A549 (cell line): ENCODE data around the gene GRIP1.

Experiments
- CTCF ChIP-seq: fragments of >200 bp; sonication (Bioruptor Twin); formaldehyde crosslinking; IDR thresholded peaks from 3 replicates; pipeline ENCODE4 v1.5.1; 2016
- HDAC2 ChIP-seq: fragments of 200-600 bp; sonication (generic); IDR thresholded peaks from 2 replicates; pipeline ENCODE4 v1.6.1; 2016
- ZFP36 ChIP-seq: fragments of 450-650 bp; IDR thresholded peaks from 2 replicates; pipeline ENCODE4 v1.6.1; 2014; ENCODE audit warnings: borderline replicate concordance; ENCODE audit not compliant: partially characterized antibody
- TF ChIP-seq, protein P1 (sequence below): fragments of 200-600 bp; sonication (generic); IDR thresholded peaks from 2 replicates; pipeline ENCODE4 v1.6.1; 2016; ENCODE audit warnings: antibody characterized with exemption, mild to moderate bottlenecking, moderate library complexity

DNA sequence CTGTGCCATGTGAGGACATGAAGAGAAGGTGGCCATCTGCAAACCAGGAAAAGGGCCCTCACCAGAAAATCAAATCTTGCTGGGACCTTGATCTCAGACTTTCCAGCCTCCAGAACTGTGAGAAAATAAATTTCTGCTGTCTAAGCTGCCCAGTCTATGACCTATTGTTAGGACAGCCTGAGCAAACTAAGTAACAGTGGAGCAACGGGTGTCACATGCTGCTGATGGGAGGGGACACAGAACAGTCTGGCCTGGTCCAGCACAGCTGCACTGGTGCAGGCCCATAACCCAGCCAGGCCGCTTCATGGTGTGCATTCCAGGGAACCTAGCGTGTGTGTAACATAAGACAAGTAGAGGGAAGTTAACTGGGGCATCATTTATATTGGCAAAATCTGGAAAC lies 42.1 kb downstream of the GRIP1 start:
- TF ChIP-seq, protein P1, sequence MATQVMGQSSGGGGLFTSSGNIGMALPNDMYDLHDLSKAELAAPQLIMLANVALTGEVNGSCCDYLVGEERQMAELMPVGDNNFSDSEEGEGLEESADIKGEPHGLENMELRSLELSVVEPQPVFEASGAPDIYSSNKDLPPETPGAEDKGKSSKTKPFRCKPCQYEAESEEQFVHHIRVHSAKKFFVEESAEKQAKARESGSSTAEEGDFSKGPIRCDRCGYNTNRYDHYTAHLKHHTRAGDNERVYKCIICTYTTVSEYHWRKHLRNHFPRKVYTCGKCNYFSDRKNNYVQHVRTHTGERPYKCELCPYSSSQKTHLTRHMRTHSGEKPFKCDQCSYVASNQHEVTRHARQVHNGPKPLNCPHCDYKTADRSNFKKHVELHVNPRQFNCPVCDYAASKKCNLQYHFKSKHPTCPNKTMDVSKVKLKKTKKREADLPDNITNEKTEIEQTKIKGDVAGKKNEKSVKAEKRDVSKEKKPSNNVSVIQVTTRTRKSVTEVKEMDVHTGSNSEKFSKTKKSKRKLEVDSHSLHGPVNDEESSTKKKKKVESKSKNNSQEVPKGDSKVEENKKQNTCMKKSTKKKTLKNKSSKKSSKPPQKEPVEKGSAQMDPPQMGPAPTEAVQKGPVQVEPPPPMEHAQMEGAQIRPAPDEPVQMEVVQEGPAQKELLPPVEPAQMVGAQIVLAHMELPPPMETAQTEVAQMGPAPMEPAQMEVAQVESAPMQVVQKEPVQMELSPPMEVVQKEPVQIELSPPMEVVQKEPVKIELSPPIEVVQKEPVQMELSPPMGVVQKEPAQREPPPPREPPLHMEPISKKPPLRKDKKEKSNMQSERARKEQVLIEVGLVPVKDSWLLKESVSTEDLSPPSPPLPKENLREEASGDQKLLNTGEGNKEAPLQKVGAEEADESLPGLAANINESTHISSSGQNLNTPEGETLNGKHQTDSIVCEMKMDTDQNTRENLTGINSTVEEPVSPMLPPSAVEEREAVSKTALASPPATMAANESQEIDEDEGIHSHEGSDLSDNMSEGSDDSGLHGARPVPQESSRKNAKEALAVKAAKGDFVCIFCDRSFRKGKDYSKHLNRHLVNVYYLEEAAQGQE, result no peak
- TF ChIP-seq CTCF, result no peak
- no peak for TF ChIP-seq ZFP36
- no peak for TF ChIP-seq HDAC2
